Neutrophil (primary cell): ENCODE results near the gene SP4.

Experiments
- H3K27ac ChIP-seq: fragments of 200-600 bp; sonication (generic); 2 replicates; pipeline ENCODE4 v1.5.1; 2016; ENCODE audit warnings: mild to moderate bottlenecking, moderate library complexity
- H3K27me3 ChIP-seq: fragments of 200-600 bp; sonication (generic); 2 replicates; pipeline ENCODE4 v1.6.0; 2016; ENCODE audit warnings: mild to moderate bottlenecking
- H3K36me3 ChIP-seq: fragments of 200-600 bp; sonication (generic); 2 replicates; pipeline ENCODE4 v1.5.1; 2017
- H3K4me1 ChIP-seq, 2 experiments: fragments of 200-600 bp in 1 of 2; sonication (generic) in 1 of 2; 1 replicate in 1 of 2; 2 replicates in 1 of 2; pipeline versions ENCODE4 v1.5.1 to v1.6.1; 2013 to 2016; ENCODE audit warnings: low read depth in 1 of 2, low read length in 1 of 2, mild to moderate bottlenecking in 1 of 2, moderate library complexity in 1 of 2; ENCODE audit not compliant: control insufficient read depth in 1 of 2, insufficient read depth in 1 of 2
- H3K4me3 ChIP-seq, 2 experiments: fragments of 200-600 bp in 1 of 2; sonication (generic) in 1 of 2; 1 replicate in 1 of 2; 2 replicates in 1 of 2; pipeline ENCODE4 v1.5.1; 2013 to 2016; ENCODE audit warnings: low read depth in 1 of 2, low read length in 1 of 2, mild to moderate bottlenecking in 1 of 2, moderate library complexity in 1 of 2
- H3K9me3 ChIP-seq: fragments of 200-600 bp; sonication (generic); 2 replicates; pipeline ENCODE4 v1.5.1; 2016
- TF ChIP-seq, protein P1 (sequence below): fragments of 200-600 bp; sonication (generic); IDR thresholded peaks from 2 replicates; pipeline ENCODE4 v1.5.1; 2016; ENCODE audit warnings: antibody characterized with exemption

SP4 gene

DNA sequence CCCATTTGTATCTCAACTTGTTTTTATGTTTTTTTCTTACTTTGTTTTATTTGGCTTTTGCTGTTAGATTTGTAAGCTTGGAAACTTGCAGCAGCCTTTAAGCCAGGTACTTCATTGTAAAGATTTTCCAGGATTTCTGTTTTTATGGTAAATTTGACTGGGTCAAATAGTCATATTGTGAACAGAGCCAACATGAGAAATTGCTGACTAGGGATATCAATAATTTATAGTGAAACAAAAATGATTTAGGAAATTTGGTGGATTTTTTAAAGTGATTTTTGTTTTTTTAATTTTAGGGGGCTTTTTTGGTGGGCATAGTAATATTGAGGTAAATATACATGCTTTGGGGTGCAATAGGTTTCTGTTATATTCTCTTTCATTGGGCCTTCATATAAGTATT lies 22.2 kb downstream of the SP4 start:
- TF ChIP-seq, protein P1, sequence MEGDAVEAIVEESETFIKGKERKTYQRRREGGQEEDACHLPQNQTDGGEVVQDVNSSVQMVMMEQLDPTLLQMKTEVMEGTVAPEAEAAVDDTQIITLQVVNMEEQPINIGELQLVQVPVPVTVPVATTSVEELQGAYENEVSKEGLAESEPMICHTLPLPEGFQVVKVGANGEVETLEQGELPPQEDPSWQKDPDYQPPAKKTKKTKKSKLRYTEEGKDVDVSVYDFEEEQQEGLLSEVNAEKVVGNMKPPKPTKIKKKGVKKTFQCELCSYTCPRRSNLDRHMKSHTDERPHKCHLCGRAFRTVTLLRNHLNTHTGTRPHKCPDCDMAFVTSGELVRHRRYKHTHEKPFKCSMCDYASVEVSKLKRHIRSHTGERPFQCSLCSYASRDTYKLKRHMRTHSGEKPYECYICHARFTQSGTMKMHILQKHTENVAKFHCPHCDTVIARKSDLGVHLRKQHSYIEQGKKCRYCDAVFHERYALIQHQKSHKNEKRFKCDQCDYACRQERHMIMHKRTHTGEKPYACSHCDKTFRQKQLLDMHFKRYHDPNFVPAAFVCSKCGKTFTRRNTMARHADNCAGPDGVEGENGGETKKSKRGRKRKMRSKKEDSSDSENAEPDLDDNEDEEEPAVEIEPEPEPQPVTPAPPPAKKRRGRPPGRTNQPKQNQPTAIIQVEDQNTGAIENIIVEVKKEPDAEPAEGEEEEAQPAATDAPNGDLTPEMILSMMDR: no peak
- no peaks in the 10 kb centered on the region for H3K36me3 ChIP-seq
- no peak overlapping the region for H3K4me3 ChIP-seq
- H3K27ac ChIP-seq: no peak overlapping the region
- no peaks in the 10 kb centered on the region for H3K9me3 ChIP-seq
- no peaks in the 10 kb centered on the region for H3K4me1 ChIP-seq
- H3K27me3 ChIP-seq: no peaks in the 10 kb centered on the region

DNA sequence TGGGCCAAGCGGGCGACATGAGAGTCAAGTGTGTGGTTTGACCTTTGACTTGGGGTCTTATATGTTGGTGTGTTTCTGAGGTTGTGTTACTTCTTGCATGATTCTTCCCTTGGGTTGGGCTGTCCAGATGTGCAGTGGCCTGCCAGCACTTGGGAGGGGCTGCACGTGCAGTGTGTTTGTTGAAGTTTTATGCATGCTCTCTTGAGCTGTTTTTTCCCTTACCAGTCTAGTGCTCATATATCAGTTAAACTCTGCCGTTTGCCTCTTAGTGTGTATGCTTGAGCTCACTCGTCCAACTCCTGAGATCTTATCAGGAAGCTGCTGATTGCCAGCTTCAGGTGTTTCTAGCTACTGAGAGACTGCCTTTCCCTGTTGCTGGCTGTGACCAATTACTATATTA lies 23.1 kb downstream of the SP4 start:
- Histone ChIP-seq H3K36me3 (peaks cover 2% of the 10 kb centered on the region), H3K27me3 (no peaks in the 10 kb centered on the region), H3K4me1 (no peaks in the 10 kb centered on the region), H3K4me3 (no peak overlapping the region), H3K9me3 (no peaks in the 10 kb centered on the region), H3K27ac (no peak overlapping the region)
- TF ChIP-seq, protein P1: no peak

DNA sequence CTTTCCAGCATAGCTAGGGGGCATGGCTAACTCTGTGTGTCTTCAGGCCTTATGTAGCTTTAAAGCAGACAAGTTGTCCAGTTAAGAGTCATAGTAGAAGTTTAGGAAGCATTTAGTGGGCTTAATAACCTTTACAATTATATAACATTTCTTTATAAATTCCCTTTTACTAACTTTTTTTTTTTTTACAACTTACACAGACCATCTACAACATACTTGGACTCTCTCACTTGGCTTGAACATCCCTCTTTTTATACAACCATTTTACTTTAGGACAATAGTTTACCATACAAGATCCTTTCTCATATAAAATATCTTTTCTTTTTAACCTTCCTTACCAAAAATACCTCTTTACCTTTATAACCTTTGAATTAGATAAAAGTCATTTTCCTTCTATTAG lies 26.3 kb downstream of the SP4 start:
- Histone ChIP-seq H3K4me1 (peaks cover 5 to 8% of the 10 kb centered on the region in 2 experiments), H3K27me3 (no peaks in the 10 kb centered on the region), H3K4me3 (no peak overlapping the region), H3K27ac (no peak overlapping the region), H3K36me3 (peaks cover 10% of the 10 kb centered on the region), H3K9me3 (no peaks in the 10 kb centered on the region)
- TF ChIP-seq, protein P1: no peak

DNA sequence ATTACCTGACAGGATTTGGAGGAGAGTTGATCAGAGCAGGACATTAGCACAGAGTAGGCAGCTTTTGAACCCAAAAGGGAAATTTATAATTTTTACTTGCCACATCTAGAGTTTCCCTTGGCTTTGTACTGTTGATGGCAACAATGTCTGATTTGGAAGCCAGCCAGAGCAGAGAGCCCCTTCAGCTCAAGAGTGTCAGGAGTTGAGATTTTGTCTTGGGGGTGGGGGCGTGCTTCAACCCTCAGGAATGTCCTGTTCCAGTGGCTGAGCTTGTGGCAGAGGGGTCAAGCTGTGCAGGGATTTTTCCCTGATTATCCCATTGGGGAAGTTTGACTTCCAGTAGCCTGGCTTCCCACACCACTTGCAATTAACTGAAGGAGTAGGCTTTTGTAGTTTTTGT lies 27.0 kb downstream of the SP4 start:
- H3K4me1 ChIP-seq: peaks cover 5 to 8% of the 10 kb centered on the region in 2 experiments
- H3K4me3 ChIP-seq: no peak overlapping the region
- TF ChIP-seq, protein P1: no peak
- H3K9me3 ChIP-seq: no peaks in the 10 kb centered on the region
- peaks cover 10% of the 10 kb centered on the region for H3K36me3 ChIP-seq
- no peak overlapping the region for H3K27ac ChIP-seq
- no peaks in the 10 kb centered on the region for H3K27me3 ChIP-seq

DNA sequence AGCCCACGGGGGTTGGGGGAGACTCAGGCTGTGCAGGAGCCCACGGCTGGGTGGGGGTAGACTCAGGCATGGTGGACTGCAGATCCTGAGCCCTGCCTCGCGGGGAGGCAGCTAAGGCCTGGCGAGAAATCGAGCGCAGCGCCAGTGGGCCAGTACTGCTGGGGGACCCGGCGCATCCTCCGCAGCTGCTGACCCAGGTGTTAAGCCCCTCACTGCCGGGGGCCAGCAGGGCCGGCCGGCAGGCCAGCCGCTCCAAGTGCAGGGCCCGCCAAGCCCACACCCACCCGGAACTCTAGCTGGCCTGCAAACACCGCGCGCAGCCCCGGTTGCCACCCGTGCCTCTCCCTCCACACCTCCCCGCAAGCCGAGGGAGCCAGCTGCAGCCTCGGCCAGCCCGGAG lies 33.4 kb downstream of the SP4 start:
- peaks cover 10% of the 10 kb centered on the region for H3K36me3 ChIP-seq
- no peaks in the 10 kb centered on the region for H3K27me3 ChIP-seq
- H3K4me1 ChIP-seq: peaks cover 5 to 8% of the 10 kb centered on the region in 2 experiments
- no peaks in the 10 kb centered on the region for H3K9me3 ChIP-seq
- H3K27ac ChIP-seq: no peak overlapping the region
- no peak overlapping the region for H3K4me3 ChIP-seq
- TF ChIP-seq, protein P1: no peak

DNA sequence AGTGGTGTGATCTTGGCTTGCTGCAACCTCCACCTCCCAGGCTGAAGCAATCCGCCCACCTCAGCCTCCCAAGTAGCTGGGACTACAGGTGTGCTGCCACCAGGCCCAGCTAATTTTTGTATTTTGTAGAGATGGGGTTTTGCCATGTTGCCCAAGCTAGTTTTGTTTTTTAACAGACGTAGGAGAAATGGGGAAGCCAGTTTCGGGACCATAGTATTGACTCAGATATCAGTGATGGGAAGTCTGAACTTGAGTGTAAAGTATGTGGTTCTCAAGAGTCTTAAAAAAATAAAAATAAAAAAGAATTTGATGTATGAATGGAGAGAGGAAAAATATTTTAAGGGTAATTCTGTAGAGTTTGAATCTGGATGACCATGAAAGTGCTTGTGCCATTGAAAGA lies 34.2 kb downstream of the SP4 start:
- TF ChIP-seq, protein P1: no peak
- Histone ChIP-seq H3K9me3 (no peaks in the 10 kb centered on the region), H3K4me1 (peaks cover 5 to 8% of the 10 kb centered on the region in 2 experiments), H3K4me3 (no peak overlapping the region), H3K36me3 (peaks cover 5% of the 10 kb centered on the region), H3K27ac (no peak overlapping the region), H3K27me3 (no peaks in the 10 kb centered on the region)
